Endothelial cell of umbilical vein (primary cell): Measurements from ENCODE around the gene ESPNL. TPM values are rescaled to one million over a fixed set of nuclear protein-coding genes. Genes with fewer than 3 reads are reported as not detected.

Experiments used
- BruUV-seq: library from RNA; stranded (reverse); fragments of 400-500 nt; replicated peaks from 2 replicates; lab custom pipeline; 2021; lab: Mats Ljungman, UMichigan
- CTCF ChIA-PET: fragments of 300-600, 350-600 bp; sonication (Branson Sonifier 250); formaldehyde crosslinking; loops from one replicate; lab custom pipeline; 2021; ENCODE audit warnings: antibody characterized with exemption, inconsistent platforms; lab: Charles Lee
- POLR2A ChIA-PET: fragments of 300-600, 350-600 bp; sonication (Branson Sonifier 250); formaldehyde crosslinking; loops from one replicate; lab custom pipeline; 2021; ENCODE audit warnings: antibody characterized with exemption, inconsistent platforms; lab: Charles Lee
- DNase-seq: peaks from one replicate; pipeline ENCODE4 v3.0.0-alpha.2; 2011; ENCODE audit warnings: low read depth, low spot score
- FAIRE-seq: peaks from 2 replicates; lab custom pipeline; 2011; peaks lifted over from hg19 to GRCh38; lab: Jason Lieb, UNC
- H2AFZ ChIP-seq: 2 replicates; pipeline ENCODE4 v1.6.0; 2012; ENCODE audit warnings: low read depth, low read length, control low read depth, inconsistent platforms
- H3K27ac ChIP-seq: 2 replicates; pipeline ENCODE4 v1.5.1; 2011; ENCODE audit warnings: low read depth, mild to moderate bottlenecking, control low read depth, low read length, moderate library complexity; ENCODE audit not compliant: insufficient read depth
- H3K27me3 ChIP-seq, 2 experiments: 2 replicates each; pipeline versions ENCODE4 v1.6.0 to v1.6.1; 2011; ENCODE audit warnings: low read length in 2 of 2, mixed read lengths in 1 of 2; ENCODE audit not compliant: control insufficient read depth in 2 of 2, insufficient read depth in 2 of 2
- H3K36me3 ChIP-seq, 2 experiments: 2 replicates in 1 of 2; 3 replicates in 1 of 2; pipeline ENCODE4 v1.5.1; 2011; ENCODE audit warnings: low read length in 2 of 2, mild to moderate bottlenecking in 1 of 2, moderate library complexity in 1 of 2; ENCODE audit not compliant: control insufficient read depth in 2 of 2, insufficient read depth in 2 of 2; ENCODE audit errors: extremely low read depth in 1 of 2
- H3K4me1 ChIP-seq: 3 replicates; pipeline ENCODE4 v1.5.1; 2011; ENCODE audit warnings: mild to moderate bottlenecking, low read length; ENCODE audit not compliant: control insufficient read depth, insufficient read depth; ENCODE audit errors: extremely low read depth
- H3K4me2 ChIP-seq: 2 replicates; pipeline ENCODE4 v1.6.1; 2011; ENCODE audit warnings: low read length, control low read depth, mixed read lengths; ENCODE audit not compliant: insufficient read depth
- H3K4me3 ChIP-seq, 3 experiments: fragments of 200-600 bp in 1 of 3; sonication (generic), shearing (Covaris generic) in 1 of 3; replicated peaks in 1 of 3; 2 replicates each; pipeline ENCODE4 v1.5.1; 2011 to 2016; ENCODE audit warnings: control low read depth in 3 of 3, low read length in 3 of 3, mild to moderate bottlenecking in 2 of 3, inconsistent platforms in 1 of 3, low read depth in 1 of 3, moderate library complexity in 1 of 3; ENCODE audit not compliant: insufficient read depth in 1 of 3
- H3K79me2 ChIP-seq: 2 replicates; pipeline ENCODE4 v1.6.0; 2012; ENCODE audit warnings: low read length, inconsistent platforms; ENCODE audit not compliant: control insufficient read depth, insufficient read depth
- H3K9ac ChIP-seq: replicated peaks from 2 replicates; pipeline ENCODE3; 2011; ENCODE audit warnings: low read length, control low read depth; ENCODE audit not compliant: insufficient read depth; ENCODE audit errors: extremely low read depth
- H3K9me1 ChIP-seq: replicated peaks from 3 replicates; pipeline ENCODE4 v1.6.0; 2011; ENCODE audit warnings: mild to moderate bottlenecking, low read length; ENCODE audit not compliant: control insufficient read depth, insufficient read depth; ENCODE audit errors: extremely low read depth
- H3K9me3 ChIP-seq: replicated peaks from 2 replicates; pipeline ENCODE4 v1.5.1; 2012; ENCODE audit warnings: low read length, inconsistent platforms; ENCODE audit not compliant: control insufficient read depth, insufficient read depth
- H4K20me1 ChIP-seq: replicated peaks from 2 replicates; pipeline ENCODE3; 2011; ENCODE audit warnings: mild to moderate bottlenecking, low read length; ENCODE audit not compliant: control insufficient read depth, insufficient read depth; ENCODE audit errors: extremely low read depth
- CTCF ChIP-seq, 2 donors: IDR thresholded peaks; 1 replicate in 1 of 2; 2 replicates in 1 of 2; pipeline ENCODE4 v1.5.1; 2011; ENCODE audit warnings: low read length in 2 of 2, mild to moderate bottlenecking in 2 of 2, moderate library complexity in 2 of 2, control low read depth in 1 of 2, inconsistent platforms in 1 of 2, low read depth in 1 of 2; ENCODE audit not compliant: insufficient read depth in 1 of 2; ENCODE audit errors: extremely low read depth in 1 of 2
- EZH2 ChIP-seq: IDR thresholded peaks from 2 replicates; pipeline ENCODE4 v1.6.1; 2012; ENCODE audit warnings: borderline replicate concordance, low read depth, mild to moderate bottlenecking, moderate library complexity, low read length, inconsistent platforms; ENCODE audit not compliant: severe bottlenecking
- FOS ChIP-seq: IDR thresholded peaks from 2 replicates; pipeline ENCODE4 v1.6.1; 2011; ENCODE audit warnings: mild to moderate bottlenecking, low read length, moderate library complexity, borderline replicate concordance; ENCODE audit not compliant: insufficient read depth
- GATA2 ChIP-seq: IDR thresholded peaks from 2 replicates; pipeline ENCODE4 v1.7.0; 2011; ENCODE audit warnings: low read depth, mild to moderate bottlenecking, moderate library complexity, mixed read lengths, low read length; ENCODE audit not compliant: insufficient read length, insufficient read depth
- JUN ChIP-seq: IDR thresholded peaks from 2 replicates; pipeline ENCODE4 v1.6.1; 2011; ENCODE audit warnings: borderline replicate concordance, low read depth; ENCODE audit not compliant: insufficient read length, insufficient read depth
- MAX ChIP-seq: IDR thresholded peaks from 2 replicates; pipeline ENCODE4 v1.6.1; 2011; ENCODE audit not compliant: insufficient read depth, insufficient read length
- MYC ChIP-seq: IDR thresholded peaks from one replicate; pipeline ENCODE4 v1.6.1; 2011; ENCODE audit warnings: mild to moderate bottlenecking, low read depth, low read length
- POLR2A ChIP-seq: IDR thresholded peaks from 2 replicates; pipeline ENCODE4 v1.6.1; 2012; ENCODE audit warnings: low read depth, mild to moderate bottlenecking, control low read depth, low read length
- POLR2AphosphoS5 ChIP-seq: IDR thresholded peaks from 2 replicates; pipeline ENCODE4 v1.6.1; 2012; ENCODE audit warnings: low read depth, mild to moderate bottlenecking, control low read depth, low read length, moderate library complexity; ENCODE audit not compliant: insufficient read depth
- dilution Hi-C: fragments of 300-500 bp; cut with MboI; formaldehyde crosslinking; loops from one replicate; pipeline ENCODE4 v1.15.0; 2019; ENCODE audit warnings: low sequenced_read_pairs; ENCODE audit not compliant: extremely low pct_ligation_motif_present
- intact Hi-C: fragments of 100-400 bp; cut with micrococcal nuclease; formaldehyde crosslinking; loops from one replicate; pipeline ENCODE4 v1.10.0; 2022
- polyA plus RNA-seq, 4 experiments: library from polyadenylated mRNA; depleted of rRNA in 3 of 4; stranded (reverse) in 3 of 4; unstranded in 1 of 4; fragments of >200 nt; gene quantifications; 2 replicates each; pipeline versions ENCODE4 v1.2.1 to v1.2.3, GENCODE V29; 2011 to 2012; ENCODE audit warnings: missing spikeins in 1 of 4
- total RNA-seq: library from RNA; stranded (reverse); gene quantifications from 2 replicates; pipeline ENCODE4 v1.2.3, GENCODE V29; 2021

ESPNL gene
- total and polyA plus RNA-seq, 2 donors (not counting 3 experiments of a cell fraction or from before 2014, with no cell fraction given): not detected

GRCh38 chr2:238122287-238123217, 22.4 kb downstream of the ESPNL start:
- ChIA-PET CTCF (no interaction called here), POLR2A (no interaction called here)
- H3K9me3 ChIP-seq: no peaks in the 10 kb centered on the region
- peaks cover 1 to 2% of the 10 kb centered on the region in 2 experiments for H3K27me3 ChIP-seq
- no peaks in the 10 kb centered on the region for H3K79me2 ChIP-seq
- H3K4me2 ChIP-seq: no peak overlapping the region
- BruUV-seq: no TSS peak
- intact Hi-C loops: no loop called here
- no peaks in the 10 kb centered on the region for H3K4me1 ChIP-seq
- TF ChIP-seq POLR2AphosphoS5 (no peak), MAX (no peak), MYC (no peak), JUN (no peak), CTCF (IDR thresholded peaks at IDR 0.05; ENCODE audit: extremely low read depth in 1 of 2, insufficient read depth in 1 of 2, low read depth in 1 of 2, low read length in 2 of 2) (no peak), GATA2 (no peak), FOS (no peak), EZH2 (no peak), POLR2A (no peak)
- no peaks in the 10 kb centered on the region for H3K9me1 ChIP-seq
- no peaks in the 10 kb centered on the region for H3K36me3 ChIP-seq
- no peak overlapping the region for H2AFZ ChIP-seq
- dilution Hi-C loops: no loop called here
- H3K4me3 ChIP-seq: no peak overlapping the region
- H3K27ac ChIP-seq: no peak overlapping the region
- FAIRE-seq (no peak), DNase-seq (no peak)
- no peak overlapping the region for H3K9ac ChIP-seq
- no peaks in the 10 kb centered on the region for H4K20me1 ChIP-seq
